Posterior cingulate gyrus (tissue), 11 donors: ENCODE results near the gene ASPG.
"Not testable (repeated sequence)": the region's sequence is repeated elsewhere in the genome, so short reads cannot be mapped to it uniquely, and the experiment has no call there.

Source experiments
- DNase-seq, 10 donors: peaks; one replicate each; pipeline versions ENCODE4 v3.0.0 to v3.0.0-alpha.2; 2020 to 2021; ENCODE audit warnings: mixed read lengths in 3 of 10
- intact Hi-C: fragments of 100-400 bp; cut with DNase I; formaldehyde crosslinking; loops from one replicate; pipeline ENCODE4 v1.15.1; 2023

The ASPG gene

DNA sequence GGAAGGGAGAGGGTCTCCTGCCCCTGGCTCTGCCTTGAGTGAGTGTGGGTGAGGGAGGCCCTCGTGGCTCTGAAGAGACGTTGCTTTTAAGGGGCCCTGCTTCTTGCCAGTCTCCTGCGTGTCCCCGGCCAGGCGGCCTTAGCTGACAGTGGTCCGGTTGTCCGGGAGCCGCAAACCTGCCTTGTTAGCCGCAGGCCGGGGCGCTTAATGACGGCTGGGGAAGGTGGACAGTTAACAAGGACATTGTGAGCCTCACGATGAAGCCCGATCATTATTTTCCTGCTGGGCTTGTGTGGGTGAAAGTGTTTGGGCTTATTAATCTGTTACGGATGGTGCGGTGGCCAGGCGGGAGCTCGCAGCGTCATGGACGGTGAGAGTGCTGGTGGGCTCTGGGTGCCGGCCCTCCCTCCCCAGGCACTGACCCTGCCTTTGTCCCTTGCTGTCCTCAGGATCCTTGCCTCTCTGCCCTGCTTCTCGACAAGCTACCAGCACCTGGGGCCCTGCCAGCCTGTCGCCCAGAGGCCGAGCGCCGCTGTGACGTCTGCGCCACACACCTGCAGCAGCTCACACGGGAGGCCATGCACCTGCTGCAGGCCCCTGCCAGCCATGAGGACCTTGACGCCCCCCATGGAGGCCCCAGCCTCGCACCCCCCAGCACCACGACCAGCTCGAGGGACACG lies 66.2 kb downstream of the ASPG start:
- no peak for DNase-seq
- intact Hi-C loops: no loop called here

DNA sequence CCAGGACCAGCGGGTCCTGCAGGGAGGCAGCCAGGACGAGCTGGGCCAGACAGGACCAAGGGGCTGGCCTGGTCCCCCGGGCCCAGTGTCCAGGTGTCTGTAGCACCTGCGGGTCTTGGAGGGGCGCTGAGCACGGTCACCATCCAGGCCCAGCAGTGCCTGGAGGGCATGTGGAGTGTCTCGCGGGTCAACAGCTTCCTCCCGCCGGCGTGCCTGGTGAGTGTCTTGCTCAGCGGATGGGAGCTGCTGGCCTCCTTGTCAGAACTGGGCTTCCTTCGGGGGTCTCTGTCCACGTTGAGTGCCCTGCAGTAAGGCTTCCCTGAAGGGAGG lies 66.7 kb downstream of the ASPG start:
- no peak for DNase-seq
- intact Hi-C loops: no loop called here

DNA sequence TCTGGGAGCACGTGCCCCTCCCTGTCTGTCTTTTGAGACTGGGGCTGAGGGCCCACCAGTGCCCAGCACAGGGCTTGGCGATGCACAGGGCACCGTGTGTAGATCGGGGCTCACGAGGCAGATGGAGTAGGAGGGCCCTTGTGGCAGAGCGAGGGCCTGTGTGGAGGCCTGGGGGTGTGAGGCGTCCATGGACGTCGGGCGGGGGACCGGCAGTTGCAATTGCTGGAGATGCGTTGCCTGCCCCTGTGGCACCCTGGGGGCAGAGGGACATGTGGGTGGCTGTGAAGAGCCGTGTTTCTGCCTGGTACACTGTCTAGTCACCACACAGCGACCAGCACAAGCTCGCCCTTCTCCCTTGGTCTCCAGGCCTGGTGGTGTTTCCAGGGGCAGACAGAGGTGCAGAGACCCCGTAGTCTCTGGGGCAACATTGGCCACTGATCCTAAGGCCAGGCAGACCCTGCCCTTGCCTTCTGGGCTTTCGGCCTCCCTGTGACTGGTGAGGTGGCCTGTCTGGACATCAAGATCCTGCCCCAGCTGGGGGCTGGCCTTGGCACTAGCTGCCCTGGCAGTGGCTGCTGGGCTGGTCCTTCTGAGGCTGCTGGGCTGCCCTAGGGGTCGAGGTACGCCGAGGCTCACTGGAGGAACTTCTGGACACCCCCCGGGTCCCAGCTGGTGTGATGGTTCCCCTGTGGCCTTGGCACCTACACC lies 67.3 kb downstream of the ASPG start:
- intact Hi-C loops: no loop called here
- no peak for DNase-seq

DNA sequence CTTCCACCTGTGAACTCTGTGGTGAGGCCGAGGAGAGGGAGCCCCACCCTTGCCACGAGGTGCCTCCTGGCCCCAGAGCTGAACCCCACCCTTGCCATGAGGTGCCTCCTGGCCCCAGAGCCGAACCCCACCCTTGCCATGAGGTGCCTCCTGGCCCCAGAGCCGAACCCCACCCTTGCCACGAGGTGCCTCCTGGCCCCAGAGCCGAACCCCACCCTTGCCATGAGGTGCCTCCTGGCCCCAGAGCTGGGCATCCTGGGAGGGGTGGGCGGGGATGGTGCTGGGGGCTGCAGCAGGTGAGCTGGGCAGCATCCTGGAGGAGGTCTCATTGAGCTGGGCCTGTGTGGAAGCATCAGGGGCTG lies 67.9 kb downstream of the ASPG start:
- intact Hi-C loops, DNase-seq: not testable (repeated sequence)

DNA sequence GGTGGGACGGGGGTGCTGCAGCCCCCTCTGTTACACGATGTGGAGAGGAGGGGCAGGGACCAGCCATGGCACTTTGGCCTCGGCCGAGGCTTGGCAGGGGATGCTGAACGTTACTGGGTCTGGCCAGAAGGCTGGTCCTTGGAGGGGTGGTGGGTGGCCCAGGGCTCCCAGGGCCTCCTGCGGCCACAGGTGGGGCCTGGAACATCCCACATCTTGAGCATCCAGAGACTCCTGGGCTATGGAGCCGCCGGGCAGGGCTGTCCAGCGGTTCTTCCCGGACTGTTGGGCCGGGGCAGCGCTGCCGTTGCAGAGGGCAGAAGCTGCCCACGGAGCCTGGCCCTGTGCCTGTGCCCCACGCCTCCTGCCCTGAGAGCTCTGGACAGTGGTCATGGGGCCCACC lies 68.7 kb downstream of the ASPG start:
- DNase-seq: no peak
- intact Hi-C loops: no loop called here

DNA sequence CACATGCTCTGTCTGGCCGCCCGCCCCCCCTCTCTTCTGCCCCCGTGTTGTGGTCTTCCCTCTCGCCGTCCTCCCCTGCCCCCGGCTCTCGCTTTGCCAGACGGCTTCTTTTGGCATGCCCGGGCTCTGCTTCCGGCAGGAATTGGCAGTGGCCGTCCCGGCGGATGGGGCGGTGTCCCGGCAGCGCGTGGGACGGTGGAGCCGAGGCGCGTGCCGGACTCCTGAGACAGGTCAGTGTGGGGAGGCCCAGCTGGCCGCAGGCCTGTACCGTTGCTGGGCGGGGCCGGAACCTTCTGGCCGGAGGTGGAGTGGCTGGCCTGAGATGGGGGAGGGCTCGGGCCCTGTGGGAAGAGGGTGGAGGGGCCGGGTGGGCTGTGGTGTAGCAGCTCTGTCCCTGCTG lies 70.0 kb downstream of the ASPG start:
- intact Hi-C loops: no loop called here
- no peak for DNase-seq

DNA sequence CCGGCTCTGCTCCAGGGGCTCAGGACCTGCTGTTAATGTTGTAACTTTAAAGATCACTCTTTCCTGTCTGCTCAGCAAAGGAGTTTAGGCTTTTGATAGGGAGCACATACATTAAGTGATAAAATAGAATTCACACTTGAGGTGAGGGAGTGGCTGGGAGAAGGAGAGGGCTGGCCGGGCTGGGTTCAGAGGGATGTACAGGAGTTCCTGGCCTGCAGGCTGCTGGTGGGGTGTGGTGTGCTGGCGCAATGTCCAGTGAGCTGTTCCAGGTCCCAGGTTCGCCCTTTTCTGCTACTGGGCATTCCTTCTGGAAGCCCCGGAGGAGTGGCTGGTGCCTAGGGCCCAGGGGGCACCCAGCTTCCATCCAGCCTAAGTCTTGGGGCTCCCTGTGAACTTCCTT lies 70.6 kb downstream of the ASPG start:
- DNase-seq: no peak
- intact Hi-C loops: no loop called here

DNA sequence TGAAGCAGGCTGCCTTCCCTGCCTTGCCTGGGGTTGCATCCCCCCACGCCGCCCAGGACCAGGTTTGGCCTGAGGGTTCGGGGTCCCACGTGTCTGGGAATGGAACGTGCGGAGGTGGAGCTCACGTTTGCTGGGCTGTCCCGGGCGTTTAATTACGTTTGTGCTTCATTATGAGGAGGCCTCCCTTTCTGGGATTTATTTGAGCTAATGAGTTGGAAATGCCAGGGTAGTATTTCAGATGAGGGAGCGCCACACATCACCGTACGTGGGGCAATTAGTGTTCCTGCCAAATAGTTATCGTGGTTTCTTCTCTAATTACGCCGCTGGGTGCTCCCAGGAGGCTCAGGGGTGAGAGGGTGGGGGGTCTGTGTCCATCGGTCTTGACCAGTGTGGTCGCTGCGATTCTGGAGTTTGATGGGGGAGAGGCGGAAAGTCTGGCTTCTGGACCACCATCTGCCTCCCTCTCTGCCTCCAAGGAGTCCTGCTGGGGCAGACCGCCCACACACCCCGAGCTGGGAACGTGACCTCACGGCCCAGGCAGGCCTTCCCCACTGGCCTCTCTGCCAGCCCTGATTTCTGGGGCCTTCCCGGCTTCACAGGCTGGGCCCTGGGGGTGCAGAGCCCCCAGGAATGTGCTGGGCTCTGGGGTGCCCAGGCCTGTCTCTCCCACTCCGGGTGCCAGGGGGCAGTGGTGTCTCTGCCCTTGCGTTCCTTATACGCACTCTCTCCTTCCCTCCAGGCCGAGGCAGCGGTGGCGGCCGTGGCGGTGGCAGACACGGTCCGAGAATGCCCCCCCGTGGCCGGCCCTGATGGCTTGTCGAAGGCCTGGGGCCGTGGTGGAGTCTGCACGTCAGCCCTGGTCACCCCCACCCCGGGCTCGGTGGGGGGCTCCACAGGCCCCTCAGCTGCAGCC lies 71.8 kb downstream of the ASPG start:
- DNase-seq: no peak
- intact Hi-C loops: no loop called here

DNA sequence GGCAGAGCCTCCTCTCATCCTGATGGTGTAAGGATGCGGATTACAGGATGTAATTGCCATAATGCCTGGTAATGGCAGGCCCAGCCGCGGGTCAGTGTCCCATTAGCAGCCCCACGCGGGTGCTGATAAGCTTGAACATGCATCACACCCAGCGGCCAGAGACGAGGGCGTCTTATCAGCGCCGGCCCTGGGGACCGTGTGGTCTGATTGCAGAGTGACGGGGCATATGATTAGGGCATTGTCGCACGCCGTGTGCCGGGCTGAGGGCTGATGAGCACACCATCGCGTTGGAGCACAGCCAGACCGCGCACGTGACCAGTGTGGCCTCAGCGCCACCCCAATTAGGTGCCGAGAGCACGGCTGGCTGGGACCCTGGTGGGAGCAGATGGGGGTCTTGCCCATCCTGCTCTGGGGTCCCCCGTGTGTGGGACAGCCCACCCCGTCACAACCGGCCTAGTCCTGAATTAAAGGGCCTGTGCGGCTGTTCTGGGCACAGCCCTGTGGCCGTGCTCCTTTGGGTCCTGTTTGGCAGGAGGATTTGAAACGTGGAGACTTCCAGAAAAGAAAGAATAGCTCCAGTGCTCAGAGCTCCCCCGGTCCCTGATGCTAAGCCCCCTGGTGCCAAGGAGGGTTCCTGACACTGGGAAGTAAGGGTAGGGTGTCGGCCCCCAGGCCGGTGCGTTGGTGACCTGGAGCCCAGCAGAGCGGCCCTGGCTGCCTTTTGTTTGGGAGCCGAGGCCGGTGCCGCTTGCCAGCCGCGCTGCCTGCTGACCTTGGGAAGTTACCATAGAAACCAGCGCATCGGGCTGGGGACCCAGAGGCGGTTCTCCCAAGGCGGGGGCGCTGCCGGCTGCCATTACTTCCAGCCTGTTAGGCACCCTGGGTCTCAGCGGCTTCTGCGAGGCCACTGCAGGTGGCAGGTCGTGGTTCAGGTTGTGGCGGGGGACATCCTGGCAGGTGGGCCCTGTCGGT lies 73.6 kb downstream of the ASPG start:
- DNase-seq: peak in 7 of 10 donors; percentile 24 to 94 (median 54)
- intact Hi-C loops: no loop called here

DNA sequence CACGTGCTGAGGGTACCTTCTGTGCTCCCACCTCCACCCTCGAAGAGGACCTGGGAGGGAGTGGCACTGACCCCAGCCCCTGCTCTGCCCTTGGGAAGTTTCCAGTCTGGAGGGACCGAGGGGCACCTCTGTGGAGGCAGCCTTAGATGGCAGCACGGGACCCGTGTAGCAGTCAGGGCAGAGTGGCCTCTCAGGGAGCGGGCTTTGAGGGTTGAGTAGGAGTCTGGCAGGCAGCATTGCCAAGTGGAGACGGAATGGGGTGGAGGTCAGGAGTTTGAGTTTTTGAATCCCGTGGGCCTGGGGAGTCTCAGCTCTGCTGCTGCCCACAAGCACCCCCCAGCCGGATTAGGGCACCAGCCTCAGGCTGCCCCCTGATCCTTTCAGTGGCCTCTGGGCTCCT lies 74.5 kb downstream of the ASPG start:
- no peak for DNase-seq
- intact Hi-C loops: no loop called here

DNA sequence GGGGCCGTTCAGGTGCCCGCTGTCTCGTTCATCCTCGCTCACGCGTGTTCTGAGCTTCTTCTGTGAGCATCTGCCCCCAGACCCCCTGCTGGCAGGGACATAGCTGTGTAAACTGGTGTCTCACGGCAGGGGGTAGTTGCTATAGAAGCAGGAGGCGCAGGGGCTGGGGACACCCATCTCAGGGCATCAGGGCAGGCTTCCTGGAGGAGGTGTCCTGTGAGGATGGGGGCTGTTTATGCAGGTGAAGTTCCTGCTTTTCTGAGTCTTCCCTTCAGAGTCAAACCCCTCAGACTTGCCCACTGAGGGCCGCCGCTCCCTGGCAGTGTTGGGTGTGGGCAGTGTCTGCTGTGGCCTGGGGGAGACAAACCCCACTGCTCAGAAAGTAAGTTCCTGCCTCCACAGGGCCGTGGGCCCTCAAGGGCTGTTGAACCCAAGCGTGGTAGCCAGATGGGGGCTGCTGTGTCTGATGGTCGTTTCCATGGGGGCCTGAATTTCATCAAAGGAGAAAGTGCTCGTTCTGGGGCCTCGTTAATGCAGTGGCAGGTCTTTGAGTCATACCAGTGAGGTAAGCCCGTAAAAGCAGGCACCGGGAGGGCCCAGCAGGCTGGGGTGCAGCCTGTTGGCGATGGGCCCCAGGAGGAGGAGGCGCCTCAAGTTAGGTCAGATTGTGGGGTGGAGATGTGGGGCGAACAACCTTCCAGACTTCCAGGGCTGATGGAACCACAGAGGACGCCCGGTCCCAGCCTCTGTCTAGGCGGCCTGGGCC lies 76.3 kb downstream of the ASPG start:
- intact Hi-C loops: no loop called here
- DNase-seq: no peak

DNA sequence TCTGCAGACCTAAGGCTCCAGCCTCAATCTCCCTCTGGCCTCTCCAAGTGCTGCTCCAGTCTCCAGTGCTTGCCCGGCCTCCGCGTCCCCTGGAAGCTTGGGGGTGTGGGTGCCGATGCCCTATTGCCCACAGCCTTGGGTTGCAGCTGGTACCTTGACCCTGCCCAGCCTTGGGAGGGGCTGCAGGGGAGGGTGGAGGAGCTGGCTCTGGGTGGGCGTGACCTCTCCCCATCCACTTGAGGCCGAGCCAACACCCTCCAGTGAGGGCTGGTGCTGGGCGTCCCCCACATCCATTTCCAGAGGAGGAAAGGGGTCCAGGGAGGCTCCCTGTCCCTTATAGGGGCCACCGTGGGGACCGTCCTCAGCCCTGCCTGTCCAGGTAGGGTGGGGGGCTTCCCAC lies 77.0 kb downstream of the ASPG start:
- DNase-seq: no peak
- intact Hi-C loops: no loop called here

DNA sequence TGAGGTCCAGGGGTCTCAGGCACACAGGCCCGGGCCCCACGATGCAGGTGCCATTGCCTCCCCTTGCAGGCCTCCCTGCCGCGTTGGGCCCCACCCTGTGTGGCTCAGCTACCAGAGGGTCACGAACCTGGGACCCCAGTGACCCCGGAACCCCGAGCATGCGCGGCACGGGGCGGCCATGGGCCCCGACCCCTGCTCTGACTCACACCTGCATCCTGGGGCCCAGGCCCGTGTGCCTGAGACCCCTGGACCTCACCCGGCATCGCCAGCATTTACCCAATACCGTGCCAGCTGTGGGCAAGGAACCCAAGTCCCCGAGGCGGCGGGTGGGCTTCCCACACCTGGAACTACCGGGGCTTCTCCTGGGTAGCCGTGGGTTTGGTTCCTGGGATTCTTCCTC lies 78.0 kb downstream of the ASPG start:
- intact Hi-C loops: no loop called here
- no peak for DNase-seq

DNA sequence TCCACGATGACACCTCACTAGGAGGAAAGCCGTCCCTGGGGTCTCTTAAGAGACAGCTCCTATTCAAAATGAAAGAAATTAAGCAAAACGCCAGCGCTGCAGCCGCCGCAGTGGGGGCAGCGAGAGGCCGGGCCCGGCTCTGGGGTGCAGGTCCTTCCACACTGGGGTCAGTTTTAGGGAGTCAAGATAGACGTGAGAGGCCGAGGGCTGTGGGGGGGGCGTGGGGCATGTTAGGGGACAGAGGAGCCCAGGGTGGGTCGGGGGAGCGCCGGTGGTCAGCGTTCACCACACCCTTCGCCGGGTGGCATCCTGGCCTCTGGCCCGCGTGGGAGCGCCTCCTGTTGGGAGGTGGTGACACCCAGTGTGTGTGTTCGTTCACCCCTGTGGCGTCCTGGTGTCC lies 78.5 kb downstream of the ASPG start:
- intact Hi-C loops: no loop called here

DNA sequence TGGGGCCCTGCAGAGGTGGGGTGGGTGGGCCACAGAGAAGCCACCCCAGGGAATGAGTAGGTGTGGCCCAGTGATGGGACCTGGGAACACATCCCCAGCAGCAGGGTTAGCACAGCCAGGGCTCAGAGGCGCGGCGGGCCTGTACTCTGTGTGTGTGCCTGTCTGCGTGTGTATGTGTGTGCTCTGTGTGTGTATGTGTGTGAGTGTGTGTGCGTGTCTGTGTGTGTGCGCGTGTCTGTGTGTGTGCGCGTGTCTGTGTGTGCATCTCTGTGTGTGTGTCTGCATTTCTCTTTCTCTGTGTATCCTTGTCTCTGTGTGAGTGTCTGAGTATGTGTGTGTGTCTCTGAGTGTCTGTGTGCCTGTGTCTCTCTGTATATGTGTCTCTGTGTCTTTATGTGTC lies 79.0 kb downstream of the ASPG start:
- no peak for DNase-seq
- intact Hi-C loops: no loop called here

More for the DNA sequence above, 78.5 kb downstream of the ASPG start:
- DNase-seq: no peak
